GM19099 (cell line): Measurements from ENCODE around the gene BAIAP2.

ENCODE experiments used
- POLR2A ChIP-seq: IDR thresholded peaks from 3 replicates; pipeline ENCODE4 v1.6.1; 2011; ENCODE audit warnings: low read depth; ENCODE audit not compliant: insufficient read length; ENCODE audit errors: extremely low read depth

BAIAP2 gene

GRCh38 chr17:81102869-81103268 lies 67.9 kb downstream of the BAIAP2 start:
- TF ChIP-seq POLR2A, result no peak

GRCh38 chr17:81103379-81103778 lies 68.4 kb downstream of the BAIAP2 start:
- TF ChIP-seq POLR2A, result no peak

GRCh38 chr17:81106716-81107115 lies 71.8 kb downstream of the BAIAP2 start:
- no peak for TF ChIP-seq POLR2A

- no peak for TF ChIP-seq POLR2A
Observed at GRCh38 chr17:81108220-81108619, 73.3 kb downstream of the BAIAP2 start.

GRCh38 chr17:81109957-81110356 lies 75.0 kb downstream of the BAIAP2 start:
- TF ChIP-seq POLR2A, result no peak

- no peak for TF ChIP-seq POLR2A
Observed at GRCh38 chr17:81110488-81111040, 75.6 kb downstream of the BAIAP2 start.

- TF ChIP-seq POLR2A, result no peak
Observed at GRCh38 chr17:81111066-81111465, 76.1 kb downstream of the BAIAP2 start.

GRCh38 chr17:81112450-81112849 lies 77.5 kb downstream of the BAIAP2 start:
- TF ChIP-seq POLR2A, result no peak

GRCh38 chr17:81113158-81113724 lies 78.3 kb downstream of the BAIAP2 start:
- no peak for TF ChIP-seq POLR2A

- TF ChIP-seq POLR2A, result no peak
Observed at GRCh38 chr17:81114351-81115093, 79.6 kb downstream of the BAIAP2 start.

- no peak for TF ChIP-seq POLR2A
Observed at GRCh38 chr17:81115219-81115618, 80.3 kb downstream of the BAIAP2 start.

- no peak for TF ChIP-seq POLR2A
Observed at GRCh38 chr17:81115749-81116464, 81.0 kb downstream of the BAIAP2 start.

GRCh38 chr17:81116704-81117103 lies 81.8 kb downstream of the BAIAP2 start:
- no peak for TF ChIP-seq POLR2A

GRCh38 chr17:81117672-81118198 lies 82.8 kb downstream of the BAIAP2 start:
- TF ChIP-seq POLR2A, result no peak
